Hematopoietic multipotent progenitor cell treated with erythropoietin and hydrocortisone succinate and interleukin-3 and kit ligand, for 4 days (in vitro differentiated cells): Measurements from ENCODE around the gene CYP2W1.

Experiments used
- DNase-seq: peaks from one replicate; pipeline ENCODE4 v3.0.0-alpha.2; 2015

CYP2W1 gene

DNA sequence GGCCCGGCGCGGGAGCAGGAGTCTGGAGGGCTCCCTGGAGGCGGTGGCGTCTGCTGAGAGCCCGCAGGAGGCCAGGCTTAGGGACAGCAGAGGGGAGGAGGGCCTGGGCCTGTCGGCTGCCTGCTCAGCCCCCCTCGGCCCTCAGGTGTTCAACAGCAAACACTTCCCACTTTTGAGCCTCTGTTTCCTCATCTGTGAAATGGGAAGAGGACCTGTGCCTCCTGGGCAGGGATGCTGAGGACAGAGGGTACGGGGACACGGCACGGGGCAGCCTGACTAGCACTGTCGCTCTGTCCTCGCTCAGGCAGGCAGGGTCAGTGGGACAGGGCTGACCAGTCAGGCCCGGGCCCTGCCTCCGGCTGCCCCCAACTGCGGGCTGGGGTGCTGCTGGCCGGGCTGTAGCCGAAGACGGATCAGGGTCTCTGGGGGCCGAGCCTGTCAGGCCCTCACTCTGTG lies 663 bp downstream of the CYP2W1 start:
- DNase-seq, result no peak

DNA sequence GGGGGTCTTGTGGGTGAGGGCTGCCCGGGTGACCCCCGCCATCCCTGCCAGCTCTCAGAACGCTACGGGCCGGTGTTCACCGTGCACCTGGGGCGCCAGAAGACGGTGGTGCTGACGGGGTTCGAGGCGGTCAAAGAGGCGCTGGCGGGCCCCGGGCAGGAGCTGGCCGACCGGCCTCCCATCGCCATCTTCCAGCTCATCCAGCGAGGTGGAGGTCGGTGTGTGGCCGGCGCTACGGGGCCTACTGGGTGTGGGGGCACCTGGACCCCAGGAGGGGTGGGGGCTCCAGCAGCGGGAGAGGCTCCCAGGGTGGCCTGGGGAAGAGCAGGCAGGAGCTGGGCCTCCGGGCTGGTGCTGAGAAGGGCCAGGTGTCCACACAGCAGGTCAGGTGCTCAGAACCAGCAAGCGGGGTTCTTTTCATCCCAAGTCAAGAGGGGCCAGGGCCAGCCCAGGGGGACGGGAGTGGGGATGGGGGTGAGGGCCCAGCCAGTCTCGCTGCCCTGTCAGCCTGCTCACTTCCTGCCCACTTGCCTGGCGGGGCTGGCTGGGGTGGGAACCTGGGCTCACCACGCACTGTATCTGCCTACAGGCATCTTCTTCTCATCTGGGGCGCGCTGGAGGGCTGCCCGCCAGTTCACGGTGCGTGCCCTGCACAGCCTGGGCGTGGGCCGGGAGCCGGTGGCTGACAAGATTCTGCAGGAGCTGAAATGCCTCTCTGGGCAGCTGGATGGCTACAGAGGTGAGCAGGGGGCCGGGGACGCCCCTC lies 1.6 kb downstream of the CYP2W1 start:
- peak; percentile 41 for DNase-seq

DNA sequence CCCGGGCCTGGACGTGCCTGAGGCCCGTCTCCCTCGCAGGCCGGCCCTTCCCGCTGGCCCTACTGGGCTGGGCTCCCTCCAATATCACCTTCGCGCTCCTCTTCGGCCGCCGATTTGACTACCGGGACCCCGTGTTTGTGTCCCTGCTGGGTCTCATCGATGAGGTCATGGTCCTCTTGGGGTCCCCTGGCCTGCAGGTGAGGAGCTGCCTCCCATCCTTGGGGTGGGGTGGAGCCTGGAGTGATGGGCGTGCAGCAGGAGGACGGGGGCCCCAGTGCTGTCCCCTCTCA lies 2.1 kb downstream of the CYP2W1 start:
- DNase-seq, result no peak

- peak; percentile 64 for DNase-seq
Observed at GRCh38 chr7:985915-986741, 3.1 kb downstream of the CYP2W1 start.

- DNase-seq, result no peak
Observed at GRCh38 chr7:986766-987751, 4.1 kb downstream of the CYP2W1 start.

GRCh38 chr7:987909-988308 lies 4.9 kb downstream of the CYP2W1 start:
- DNase-seq, result no peak

DNA sequence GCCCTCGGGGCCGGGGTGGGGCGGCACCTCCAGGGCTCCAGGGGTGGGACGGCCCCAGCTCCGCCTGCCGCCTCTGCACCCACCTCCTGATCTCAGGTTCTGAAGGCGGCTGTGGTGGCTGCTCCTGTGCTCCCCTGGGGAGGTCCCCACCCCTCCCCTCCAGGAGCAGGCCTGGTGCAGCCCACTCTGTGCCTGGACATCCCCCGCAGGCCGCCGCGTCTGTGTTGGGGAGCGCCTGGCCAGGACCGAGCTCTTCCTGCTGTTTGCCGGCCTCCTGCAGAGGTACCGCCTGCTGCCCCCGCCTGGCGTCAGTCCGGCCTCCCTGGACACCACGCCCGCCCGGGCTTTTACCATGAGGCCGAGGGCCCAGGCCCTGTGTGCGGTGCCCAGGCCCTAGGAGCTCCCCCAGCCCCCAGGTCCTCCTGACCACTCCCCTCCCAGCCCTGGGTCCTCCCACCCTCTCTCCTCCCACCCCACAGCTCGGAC lies 5.5 kb downstream of the CYP2W1 start:
- DNase-seq, result no peak

DNA sequence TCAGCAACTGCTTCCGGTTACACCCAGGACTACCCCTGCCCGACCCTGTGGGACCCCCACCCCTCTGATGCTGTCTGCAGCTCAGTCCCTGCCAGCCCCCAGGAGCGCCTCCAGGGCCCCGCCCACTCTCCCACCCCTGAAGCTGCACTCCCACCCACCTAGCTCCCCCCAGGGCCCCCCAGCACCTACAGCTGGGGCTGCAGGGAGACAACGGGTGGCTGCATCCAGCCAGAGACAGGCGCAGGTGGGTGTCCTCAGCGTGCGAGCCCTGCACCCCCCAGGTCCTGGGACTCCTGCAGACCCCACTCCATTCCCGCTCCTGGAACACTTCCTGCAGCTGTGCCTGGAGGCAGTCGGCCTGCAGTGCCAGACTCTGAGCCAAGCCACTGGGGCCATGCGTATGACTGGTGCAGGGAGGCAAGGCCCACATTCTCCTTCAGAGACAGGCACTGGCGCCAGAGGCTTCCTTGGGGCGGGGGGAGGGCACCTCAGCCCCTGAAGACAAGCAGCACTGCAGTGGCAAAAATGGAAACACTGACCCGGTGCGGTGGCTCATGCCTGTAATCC lies 6.1 kb downstream of the CYP2W1 start:
- no peak for DNase-seq

GRCh38 chr7:990352-990932 lies 7.5 kb downstream of the CYP2W1 start:
- DNase-seq, result no peak

- DNase-seq, result no peak
Observed at GRCh38 chr7:990933-991728, 8.2 kb downstream of the CYP2W1 start.

DNA sequence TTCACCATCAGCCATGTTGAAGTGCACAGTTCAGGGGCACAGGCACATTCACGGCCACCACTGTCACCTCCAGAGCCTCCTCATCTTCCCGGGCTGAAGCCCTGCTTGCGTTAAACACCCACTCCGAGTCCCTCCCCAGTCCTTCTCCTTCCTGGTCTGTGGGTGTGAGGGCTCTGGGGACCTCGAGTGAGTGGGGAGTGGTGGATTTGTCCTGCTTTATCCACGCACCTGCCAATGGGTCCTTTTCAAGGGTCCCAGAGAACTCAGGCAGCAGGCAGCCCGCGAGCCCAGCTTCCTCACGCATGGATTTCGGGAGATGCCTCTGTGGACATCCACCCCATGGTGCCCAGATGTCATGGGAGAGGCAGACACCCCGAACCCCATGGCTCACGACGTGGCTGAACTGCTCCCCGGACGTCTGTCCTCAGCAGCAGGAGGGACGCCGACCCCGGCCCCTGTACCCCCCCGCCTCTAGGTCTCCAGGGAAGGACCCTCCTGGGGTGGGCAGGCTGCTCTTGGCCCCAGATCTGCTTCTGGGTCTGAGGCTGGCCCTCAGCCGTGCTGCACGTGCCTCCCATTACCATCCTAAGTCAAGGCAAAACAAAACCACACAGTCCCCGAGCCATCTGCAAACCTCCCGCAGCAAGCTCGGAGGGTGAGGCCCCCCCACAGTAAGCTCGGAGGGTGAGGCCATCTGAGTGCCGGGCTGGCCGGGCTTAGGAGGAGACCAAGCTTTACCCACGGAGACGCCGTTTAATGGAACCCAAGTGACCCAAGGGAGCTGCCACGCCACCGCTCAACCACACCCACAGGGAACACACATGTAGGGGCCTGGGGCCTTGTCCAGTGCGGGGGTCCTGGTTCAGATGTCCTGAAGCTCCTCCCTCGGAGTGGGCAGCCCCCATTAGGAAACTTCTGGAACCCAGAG lies 9.0 kb downstream of the CYP2W1 start:
- no peak for DNase-seq

DNA sequence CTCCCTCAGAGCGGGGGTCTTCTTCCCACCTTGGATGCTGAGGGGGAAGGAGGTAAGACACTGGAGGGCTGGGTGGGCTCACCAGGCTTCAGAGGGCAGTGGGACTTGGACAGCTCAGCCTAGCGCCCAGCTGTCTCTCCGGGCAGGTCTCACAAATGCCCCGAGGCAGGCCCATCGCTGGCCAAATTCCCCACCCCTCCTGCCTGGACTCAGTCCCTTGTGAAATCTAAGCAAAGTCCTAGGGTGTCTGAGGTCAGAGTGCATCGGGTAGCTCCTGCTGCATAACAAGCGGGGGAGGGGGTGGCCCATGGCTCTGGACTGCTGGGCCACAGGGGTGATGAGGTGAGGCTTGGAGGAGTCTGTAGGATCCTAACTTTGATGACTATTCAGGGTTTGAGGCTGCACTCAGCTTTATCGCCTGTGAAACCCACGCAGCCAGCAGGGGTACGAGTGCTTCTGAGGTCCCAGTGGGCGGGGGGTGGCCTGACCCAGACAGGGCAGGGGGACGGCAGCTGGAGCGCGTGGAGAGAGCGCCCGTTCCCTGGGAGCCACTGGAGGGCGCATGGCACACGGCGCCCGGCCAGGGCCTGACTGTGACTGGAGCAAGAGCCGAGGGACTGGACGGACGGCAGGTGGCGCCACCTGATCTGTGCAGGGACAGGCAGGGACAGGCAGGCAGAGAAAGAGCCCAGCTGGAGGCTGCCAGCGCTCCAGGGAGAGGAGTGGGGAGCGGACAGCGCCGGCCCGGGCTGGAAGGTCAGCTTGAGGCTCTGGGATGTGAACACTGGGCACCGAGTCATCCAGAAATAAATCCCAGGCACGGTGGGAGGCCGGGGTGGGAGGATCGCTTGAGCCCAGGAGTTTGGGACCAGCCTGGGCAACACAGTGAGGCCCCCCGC lies 10.0 kb downstream of the CYP2W1 start:
- peak; percentile 98 for DNase-seq

DNA sequence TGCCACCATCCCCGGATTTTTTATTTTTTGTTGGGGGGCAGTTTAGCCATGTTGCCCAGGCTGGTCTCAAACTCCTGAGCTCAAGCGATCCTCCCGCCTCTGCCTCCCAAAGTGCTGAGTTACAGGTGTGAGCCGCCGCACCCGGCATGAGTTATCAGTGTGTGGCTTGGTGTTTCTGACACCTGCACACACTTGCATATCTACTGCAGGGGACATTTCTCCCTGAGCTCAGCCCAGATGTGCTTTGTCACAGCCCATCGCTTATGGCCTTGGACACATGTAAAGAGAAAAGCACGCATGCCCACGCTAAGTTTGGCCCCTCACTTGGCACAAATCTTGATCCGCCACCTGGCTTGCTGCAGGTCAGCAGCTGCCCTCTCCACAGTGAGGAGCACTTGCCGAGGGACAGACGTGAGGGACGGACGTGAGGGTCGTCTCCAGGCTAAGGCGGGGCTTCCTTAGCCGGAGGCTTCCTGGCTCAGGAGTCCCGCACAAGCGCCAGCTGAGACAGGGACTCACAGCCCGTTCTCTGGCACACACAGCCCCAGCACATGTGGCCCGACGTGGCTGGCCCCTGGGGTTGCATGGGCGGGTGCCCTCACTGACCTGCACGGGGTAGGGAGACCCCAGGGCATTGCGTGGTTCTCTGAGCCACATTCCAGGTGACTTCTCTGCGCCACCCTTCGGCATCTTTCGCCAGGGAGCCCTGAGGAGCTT lies 11.8 kb downstream of the CYP2W1 start:
- DNase-seq, result no peak

DNA sequence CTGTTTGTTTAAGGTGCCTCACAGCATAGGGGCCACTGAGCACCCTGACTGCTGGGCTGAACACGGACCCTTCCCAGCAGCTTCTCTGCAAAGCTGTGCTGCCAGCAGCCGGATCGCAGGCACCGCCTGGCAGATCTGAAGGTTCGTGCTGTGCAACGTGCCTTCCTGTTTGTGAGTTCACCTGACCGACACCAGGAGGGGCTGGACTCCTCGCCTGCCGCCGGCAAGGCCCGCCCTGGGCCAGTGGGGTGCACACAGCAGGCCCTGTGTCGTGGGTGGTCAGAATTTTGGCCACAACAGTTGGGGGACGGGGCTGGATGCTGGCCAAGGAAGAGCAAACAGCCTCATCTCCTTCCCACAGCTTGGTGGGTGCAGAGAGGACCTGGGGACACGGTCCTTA lies 12.6 kb downstream of the CYP2W1 start:
- DNase-seq, result no peak

GRCh38 chr7:996079-996872 lies 13.3 kb downstream of the CYP2W1 start:
- DNase-seq, result no peak

DNA sequence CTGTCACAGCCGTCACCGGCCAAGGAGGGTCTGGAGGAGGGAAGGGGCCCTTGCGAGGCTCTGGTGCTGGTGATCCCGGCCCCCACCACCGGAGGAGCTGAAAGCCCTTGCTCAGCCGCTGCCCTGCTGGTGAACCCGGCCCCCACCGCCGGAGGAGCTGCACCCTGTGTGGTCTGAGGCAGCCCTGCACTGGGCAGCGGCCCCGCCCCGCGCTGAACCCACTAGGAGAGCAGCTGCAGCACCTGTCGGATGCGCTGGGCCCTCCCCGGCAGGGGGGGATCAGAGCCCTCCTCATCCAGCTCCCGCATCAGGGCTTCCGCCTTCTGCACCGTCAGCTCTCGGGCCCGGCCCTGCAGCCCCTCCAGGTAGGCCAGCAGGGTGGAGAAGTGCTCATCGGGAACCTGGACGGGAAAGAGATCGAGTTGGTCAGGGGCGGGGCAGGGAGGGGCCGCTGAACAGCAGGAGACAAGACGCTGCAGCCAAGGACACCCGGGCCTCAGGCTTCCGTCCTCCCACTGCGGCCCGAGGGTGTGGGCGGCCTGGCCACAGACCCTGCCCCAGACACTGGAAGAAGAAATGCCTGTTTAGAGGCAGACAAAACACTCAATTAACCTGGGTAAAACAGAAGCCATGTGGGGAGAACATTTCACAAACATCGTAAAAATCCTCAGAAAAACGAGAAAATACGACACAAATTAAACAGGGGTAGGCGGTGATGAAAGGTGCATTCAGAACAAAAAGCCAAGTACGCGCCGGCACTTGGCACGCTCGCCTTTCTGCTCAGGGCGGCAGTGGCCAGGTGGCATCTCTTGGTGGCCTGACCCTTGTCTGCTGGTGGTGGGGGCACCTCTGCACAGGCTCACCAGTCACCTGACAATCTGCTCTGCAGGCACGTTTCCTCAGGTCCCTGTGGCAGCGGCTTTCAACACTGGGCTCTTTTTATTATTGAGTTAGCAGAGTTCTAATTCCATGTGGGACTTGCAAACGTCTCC lies 14.7 kb downstream of the CYP2W1 start:
- no peak for DNase-seq
